GM19395 (cell line): Measurements from ENCODE around the gene CTNND2.

Source experiments
- ATAC-seq: cut with Tn5 transposase; IDR thresholded peaks from one replicate; pipeline ENCODE4 v1.9.1; 2021; ENCODE audit warnings: mild to moderate bottlenecking, moderate library complexity; ENCODE audit not compliant: unreplicated experiment

The CTNND2 gene

DNA sequence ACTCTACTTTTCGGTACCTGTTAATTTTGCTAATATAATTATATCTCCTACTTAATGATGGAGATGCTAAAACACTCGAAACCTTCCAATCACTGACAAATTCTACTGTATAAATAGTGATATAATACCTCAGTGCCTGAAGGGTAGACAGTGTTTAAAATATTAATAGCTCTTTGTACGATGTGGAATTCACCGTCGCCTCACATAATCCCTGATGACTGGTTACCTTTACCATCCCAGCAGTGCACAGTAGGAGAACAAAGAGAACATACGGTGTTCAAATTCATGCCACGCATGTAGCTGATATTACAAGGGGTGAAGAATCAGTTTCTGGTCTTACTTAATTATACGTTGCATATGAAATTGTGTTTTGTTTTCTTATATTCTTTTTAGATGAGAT is 506.7 kb downstream of the CTNND2 start:
- ATAC-seq = no peak

DNA sequence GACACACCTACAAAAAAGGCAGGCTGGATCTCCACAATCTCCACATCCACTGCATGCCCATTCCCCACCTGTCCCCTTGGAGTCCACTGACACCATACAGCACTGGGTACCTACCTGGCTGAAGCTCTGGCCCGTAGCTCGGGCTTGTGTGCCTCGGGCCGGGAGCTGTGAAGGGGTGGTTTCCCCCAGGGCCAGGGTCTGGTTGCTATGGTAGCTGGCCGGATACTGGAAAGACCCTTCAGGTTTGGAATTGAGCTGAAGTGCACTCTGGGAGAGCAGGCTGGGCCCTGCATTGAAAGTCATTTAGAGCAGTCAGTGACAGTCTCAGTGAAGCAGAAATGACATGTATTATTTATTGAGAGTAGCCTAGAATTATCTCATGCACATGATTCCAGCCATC is 507.3 kb downstream of the CTNND2 start:
- ATAC-seq = no peak

DNA sequence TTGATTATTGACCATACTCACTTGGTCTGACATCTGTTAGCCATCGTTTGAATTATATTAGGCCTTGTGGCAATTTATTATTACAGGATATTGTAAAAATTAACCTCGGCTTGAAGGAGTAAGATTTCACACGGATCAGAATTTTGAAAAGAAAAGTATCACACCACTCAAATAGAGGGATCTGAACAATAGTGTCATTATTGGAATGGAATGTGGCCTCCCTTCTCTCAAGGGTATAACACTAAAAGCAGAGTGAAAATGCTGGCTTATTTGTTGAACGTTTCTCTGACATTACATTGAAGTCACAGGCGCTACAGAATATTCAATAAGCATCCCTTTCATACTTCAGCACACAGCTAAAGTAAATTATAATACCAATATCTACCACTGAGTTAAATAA is 509.3 kb downstream of the CTNND2 start:
- no peak for ATAC-seq

DNA sequence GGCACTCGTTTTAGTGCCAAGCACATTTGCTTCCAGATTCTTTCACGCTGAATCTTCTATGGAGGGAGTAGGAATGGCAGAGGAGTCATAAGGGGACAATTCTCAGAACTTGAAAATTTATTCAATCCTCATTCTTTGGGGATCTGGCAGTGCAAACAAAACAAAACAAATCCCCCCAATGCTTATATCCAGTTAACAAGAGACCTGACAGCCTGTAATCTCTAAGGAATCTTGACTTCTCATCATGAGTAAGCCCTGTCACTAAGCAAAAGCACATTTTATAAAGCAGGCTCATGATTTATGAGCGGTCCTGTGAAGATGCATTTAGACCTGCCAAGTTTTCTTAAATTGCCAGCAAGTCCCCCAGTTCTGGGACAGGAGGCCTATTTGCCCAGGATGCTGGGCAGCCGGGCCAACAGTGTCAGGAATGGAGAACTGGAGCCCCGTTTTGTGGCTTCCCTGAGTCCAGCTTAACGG is 513.9 kb downstream of the CTNND2 start:
- no peak for ATAC-seq

DNA sequence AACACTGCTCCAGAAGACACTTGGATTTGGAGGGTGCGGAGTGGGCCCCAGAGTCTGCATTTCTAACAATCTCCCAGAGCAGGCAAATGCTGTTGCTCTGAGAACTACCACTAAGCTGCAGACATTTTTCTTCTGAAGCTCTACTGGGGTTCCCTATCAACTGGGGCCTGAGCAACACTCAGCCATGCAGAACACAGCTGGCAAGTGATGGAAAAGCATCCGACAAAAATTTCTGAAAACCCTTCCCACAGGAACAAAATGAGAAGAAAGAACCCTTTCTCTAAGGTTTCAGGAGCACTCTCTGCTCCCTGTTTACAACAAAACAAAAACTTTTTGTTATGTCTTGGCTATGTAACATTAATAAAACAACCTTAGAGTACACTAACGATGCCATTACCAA is 516.9 kb downstream of the CTNND2 start:
- ATAC-seq = no peak

DNA sequence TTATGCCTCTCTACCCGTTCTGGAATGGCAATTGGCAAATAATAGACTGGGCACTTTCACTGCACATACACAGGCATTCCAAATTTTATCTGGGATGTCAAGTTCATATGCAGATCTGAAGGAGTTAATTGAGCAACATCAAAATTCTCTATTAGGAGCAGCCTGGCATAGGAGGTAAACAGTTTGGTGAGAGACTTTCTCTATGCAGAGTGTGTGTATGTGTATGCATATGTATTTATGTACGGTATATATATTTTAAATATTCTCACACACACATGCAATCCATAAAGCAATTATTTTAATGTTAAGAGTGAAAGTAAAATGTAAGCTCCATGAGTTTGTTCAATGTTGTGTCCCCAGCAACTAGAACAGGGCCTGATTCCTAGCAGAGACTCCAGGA is 517.8 kb downstream of the CTNND2 start:
- ATAC-seq = no peak

DNA sequence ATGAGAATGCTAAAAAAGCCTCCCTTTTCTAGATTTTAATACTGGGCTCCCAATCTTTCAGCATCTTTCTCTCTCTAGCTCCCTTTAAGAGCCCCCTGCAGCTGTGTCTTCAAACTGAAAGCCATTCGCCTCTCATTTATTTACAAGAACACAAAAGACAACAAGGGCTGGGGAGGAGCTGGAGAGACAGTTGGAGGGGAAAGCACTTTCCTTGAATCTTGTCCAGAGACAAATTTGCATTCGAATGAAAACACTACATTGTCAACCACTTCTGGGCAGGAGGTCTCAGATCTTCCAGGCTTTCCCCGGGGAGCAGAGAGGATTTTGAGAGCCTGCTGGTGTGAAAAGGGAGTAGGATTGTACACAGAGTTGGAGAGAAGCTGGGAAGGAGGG is 518.3 kb downstream of the CTNND2 start:
- no peak for ATAC-seq

DNA sequence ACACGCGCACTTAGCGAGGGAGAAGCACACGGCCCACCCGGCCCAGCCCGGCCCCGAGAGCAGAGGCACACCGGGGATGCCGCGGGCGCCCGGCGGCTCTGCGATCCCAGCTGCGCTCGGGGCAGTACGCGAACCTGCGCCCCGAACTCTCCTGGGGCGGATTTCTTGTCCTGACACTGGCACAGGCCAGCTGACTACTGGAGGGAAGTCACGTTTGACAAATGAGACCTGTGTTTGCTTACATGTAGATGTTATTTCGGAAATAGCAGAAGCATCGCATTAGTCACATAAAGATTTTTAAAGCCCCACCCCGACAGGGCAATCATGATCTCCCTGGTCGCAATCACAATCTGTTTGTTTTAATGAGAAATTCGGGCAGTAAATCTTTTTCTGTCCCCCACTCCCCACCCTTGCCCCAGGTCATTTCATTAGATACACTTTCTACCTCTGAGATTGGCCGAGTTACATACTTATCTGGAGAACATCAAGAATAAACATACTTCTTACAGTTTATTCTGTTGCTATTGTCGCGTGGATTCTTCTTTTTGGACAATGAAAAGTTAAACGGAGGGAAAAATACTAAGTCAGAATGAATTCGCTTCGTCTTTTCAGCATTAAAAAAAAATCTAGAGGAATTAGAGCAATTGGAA is 518.9 kb downstream of the CTNND2 start:
- no peak for ATAC-seq

DNA sequence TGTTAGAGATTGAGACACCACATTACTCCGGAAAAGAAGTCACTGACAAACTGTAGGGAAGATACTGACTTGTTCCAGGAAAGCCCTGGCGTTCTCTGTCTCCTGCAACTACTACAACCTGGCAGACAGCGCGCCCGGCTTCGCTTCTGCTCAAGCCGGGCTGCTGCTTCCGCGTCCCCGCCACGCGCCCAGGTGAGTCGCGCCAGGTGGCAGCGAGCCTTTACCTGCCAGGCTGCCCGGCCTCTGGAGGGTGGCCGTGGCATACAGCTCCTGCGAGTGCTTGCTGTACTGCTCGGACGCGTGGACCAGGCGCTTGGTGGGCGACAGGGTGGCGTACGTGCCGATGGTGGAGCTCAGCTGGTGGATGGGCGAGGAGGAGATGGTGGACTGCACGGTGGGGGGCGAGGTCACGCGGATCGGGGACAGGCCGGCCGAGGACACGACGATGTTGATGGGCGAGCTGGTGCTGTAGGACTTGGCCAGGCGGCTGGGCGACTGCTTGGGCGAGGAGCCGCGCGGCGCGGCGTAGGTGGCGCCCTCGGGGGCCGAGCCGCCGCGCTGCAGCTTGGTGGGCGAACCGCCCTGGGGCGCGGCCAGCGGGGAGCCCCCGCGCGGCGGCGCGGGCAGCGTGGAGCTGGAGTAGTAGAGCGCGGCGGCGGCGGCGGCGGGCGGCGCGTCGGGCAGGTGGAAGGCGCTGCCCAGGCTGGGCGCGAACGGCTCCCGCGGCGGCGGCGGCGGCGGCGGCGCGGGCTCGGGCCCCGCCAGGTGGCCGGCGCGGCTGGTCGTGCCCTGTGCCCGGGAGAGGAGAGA is 519.6 kb downstream of the CTNND2 start:
- ATAC-seq = no peak

DNA sequence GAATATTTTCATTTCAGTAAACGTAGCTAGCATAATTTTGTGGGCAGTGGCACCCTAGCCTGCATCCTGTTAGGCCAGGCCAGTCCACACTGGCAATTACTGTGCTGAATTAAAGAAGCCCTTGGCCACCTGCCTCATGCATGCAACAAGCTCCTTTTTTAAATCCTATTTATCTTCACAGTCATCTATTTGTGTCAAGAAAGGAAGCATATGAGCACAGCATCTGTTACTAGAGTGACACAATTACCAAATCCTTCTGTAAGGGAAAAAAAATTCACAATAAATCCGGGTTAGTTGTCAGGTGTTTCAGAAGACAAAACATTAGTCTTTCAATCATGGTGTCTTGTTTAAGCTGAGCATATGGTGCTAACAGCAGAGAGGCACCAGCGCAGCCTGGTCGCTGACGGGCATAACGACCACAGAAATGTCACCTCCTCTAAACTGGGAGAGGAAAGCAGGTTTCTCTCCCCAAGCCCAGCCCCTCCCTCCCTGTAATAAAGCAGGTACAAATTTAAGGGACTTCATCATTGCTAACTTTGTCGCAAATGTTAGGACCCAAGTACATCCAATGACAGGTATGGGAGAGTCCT is 520.6 kb downstream of the CTNND2 start:
- no peak for ATAC-seq

DNA sequence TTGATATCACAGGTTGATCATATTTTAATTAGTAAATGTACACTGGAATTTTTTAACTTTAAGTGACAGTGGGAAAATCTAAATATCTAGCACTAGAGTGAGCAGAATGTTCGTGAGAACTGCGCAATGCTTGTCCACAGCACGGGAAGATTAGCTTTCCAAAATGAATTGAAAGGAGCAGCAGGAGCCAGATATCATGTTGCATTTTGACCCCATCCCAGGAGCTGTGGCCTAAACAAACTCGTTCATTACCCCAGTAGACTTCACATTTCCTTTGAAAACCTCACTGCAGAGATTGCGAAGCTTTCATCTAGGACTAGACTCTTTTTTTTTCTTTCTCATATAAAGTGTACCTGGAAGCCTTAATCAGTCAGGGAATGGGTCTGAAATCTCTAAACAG is 525.8 kb downstream of the CTNND2 start:
- ATAC-seq = no peak

DNA sequence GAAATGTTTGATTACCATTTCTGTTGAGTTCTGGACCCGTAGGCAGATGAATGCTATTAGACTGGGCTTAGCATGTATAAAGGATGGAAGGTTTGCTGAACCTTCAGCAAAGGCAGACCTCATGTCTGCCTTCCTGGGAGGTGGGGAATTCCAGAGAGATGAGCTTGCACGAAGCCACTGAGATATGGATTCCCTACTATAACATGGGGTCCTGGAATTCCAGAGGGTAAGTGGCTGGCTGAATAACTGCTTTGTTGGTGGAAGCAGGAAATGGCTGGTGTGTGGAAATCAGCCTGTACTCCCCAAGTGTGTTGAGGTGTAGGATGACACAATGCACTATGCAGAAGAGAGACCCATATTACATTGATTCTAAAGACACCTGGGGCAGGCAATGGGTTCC is 526.4 kb downstream of the CTNND2 start:
- no peak for ATAC-seq

DNA sequence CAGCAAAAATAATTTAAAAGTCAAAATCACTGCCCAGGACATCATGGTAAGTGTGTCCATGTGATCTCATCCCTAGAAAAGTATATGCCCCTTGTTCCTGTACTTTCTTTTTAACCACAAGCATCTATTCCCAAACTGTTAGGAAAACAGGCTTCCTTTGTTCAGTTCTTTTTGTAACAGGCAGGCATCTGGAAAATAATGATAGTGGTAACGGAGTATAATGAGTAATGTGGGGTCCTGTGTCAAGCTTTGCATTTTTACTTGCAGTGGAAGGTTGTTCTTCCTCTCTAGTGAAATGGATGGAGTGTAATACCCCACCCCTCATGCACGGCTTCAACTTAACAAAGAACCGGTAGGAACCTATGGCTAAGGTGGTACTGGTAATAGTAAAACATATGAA is 532.1 kb downstream of the CTNND2 start:
- no peak for ATAC-seq

DNA sequence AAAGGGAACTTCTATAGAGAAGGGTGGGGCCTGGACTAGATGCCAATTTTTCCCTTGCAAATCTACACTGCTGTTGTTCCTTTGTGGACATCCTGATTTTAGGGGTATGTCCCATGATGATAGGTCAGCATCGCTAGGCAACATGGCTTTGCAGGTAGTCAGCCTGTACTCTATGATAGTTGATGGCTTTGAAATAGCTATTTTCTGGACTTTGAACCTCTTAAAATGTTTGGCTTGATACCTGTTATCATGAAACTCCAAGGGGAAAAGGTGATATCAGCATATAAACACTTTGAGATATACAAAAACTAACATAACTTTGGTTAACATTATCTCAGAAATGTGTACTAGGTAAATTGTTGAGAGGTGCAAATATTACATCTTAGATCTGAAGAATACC is 533.2 kb downstream of the CTNND2 start:
- ATAC-seq = no peak

DNA sequence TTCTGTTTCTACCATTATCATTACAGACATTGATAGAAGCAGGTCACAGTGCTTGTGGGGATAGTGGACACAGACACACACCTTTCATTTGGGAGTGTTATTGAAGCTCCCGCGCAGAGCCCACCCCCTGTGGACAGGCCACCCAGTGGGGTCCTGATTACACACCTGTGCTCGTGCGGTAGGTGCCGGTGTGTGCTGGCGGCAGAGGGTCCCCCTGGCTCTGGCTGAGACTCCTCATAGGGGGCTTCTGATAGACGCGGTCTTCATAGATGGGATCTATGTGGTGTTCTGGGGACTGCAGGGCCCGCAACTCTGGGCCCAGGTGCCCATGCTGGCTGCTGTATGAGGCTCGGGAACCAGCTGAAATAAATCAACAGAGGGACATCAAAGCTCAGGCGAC is 539.7 kb downstream of the CTNND2 start:
- ATAC-seq = no peak

DNA sequence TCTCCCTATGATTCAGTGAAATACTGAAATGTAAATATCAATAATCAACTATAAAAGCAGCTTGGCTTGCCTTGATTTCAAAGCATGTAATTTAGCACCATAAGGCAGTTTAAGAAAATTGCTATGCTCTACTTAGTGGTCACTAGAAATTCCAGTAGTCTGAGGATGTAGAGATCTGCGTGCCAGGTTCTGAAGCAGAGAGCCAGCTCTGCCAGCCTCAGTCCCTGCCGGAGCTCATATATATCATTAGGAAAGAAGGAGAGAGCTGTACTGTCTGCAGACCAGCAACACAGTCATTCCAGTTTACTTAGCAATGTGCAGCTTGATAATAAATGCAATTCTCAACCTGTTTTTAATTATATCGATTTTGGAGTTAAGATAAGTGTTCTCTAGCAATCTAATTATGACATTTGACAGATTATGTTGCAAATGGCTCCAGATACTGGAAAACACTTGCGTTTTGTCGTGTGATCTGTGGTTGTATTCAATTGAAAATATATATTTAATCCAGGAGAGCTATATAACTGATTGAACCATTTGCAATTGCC is 540.5 kb downstream of the CTNND2 start:
- no peak for ATAC-seq

DNA sequence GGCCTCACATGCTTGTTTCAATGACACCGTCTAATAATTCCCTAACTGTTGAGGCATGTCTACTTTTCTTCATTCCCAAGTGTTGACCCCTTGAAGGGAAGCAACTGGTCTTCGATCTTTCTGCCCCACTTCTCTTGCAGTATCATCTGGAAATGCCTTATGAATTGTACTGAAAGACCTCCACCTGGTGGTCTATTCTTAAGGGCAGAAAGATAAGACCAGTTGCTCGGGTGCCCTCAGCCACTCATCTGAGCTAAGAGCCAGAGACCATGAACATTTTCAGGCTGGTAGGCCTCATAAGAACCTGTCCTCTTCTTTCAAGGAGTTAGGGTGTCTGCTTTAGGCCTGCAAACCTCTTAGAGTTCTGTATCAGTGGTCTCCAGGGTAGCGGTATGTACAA is 542.5 kb downstream of the CTNND2 start:
- no peak for ATAC-seq

DNA sequence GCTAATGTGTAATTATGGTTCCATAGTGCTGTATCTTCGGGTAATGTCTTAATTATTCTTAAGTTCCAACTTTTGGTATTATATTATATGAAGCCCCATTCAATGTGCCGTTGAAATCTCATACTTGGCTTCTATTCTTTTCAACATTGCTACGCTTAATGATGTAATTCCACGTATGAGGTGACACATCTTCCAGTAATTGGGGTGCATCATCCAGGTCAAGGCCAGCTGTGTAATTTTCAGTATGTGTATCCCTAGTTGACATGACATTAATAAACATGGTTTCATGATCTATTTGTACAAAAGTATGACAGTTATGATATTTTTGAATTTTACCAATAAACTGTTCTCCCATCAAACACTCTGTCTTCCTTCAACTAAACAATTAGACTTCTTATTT is 546.3 kb downstream of the CTNND2 start:
- ATAC-seq = no peak

DNA sequence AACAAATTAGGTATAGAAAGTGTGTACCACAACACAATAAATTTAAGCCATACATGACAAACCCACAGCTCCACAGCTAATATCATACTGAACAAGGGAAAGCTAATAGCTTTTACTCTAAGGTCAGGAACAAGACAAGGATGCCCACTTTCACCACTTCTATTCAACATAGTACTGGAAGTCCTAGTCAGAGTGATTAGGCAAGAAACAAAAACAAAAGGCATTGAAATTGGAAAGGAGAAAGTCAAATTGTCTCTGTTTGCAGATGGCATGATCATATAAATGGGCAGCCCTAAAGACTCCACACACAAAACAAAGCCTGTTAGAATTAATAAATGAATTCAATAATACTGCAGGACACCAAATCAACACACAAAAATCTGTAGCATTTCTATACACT is 548.8 kb downstream of the CTNND2 start:
- no peak for ATAC-seq

DNA sequence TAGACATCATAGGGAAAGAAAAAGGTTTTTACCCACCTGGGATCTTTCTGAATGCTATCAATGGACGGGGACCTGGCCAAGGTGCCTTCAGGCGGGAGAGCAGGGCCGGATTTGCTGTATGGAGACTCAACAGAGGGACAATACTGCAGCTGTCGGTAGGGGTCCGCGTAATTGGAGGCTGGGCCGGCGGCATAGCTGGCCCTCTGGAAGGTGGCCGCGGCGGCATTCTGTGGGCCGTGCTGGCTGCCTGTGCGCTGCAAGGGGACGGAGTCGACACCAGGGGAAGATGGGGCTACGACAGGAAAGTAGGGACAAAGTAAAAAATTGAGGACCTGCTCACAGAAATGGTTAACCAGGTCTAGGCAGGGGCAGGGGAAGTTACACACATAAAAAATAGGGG is 557.9 kb downstream of the CTNND2 start:
- ATAC-seq = no peak

DNA sequence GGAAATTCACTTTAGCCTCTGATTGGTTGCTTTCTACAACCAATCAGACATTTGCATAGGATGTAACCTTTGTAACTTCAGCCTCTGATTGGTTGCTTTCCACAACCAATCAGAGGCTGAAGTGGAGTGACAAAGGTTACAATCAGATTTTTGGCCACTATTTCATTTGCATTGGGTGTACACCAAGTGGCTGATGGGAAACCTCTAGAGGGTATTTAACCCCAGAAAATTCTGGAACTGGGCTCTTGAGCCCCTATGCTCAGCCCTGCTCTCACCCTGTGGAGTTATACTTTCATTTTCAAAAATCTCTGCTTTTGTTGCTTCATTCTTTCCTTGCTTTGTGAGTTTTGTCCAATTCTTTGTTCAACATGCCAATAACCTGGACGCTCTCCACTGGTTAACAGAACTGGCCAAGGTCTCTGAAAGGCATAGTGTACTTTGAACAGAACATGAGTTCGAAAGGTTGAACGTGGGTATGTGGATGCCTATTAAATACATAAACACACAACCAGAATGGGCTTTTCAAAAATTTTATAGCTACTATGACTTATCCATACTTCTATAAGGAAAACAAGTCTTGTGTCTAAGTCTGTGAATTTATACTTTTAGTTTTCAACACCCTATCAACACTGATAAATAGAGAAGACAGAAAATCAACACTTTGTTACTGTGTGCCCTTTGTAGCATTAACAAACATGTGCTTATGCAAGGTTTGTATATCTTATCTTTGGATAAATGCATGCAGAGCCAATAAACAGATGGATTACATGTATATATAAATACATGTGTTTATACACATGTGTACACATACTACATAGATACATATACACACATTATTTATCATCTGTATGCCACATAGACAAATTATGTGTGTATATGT is 568.1 kb downstream of the CTNND2 start:
- no peak for ATAC-seq
